Large intestine (tissue), 3 donors: ENCODE measurements around the gene HLCS. TPM values are rescaled to one million over a fixed set of nuclear protein-coding genes. Genes with fewer than 3 reads are reported as not detected.

Experiments
- DNase-seq, 2 donors: peaks; one replicate each; pipeline versions ENCODE4 v3.0.0 to v3.0.0-alpha.2; 2013
- H3K27ac ChIP-seq: one replicate; pipeline ENCODE4 v1.5.1; 2013; ENCODE audit warnings: low read length
- H3K27me3 ChIP-seq: 2 replicates; pipeline ENCODE4 v1.6.1; 2013; ENCODE audit warnings: low read length; ENCODE audit not compliant: control insufficient read depth, insufficient read depth
- H3K36me3 ChIP-seq: 2 replicates; pipeline ENCODE4 v1.6.1; 2013; ENCODE audit warnings: low read length; ENCODE audit not compliant: control insufficient read depth, insufficient read depth
- H3K4me1 ChIP-seq: one replicate; pipeline ENCODE4 v1.6.1; 2013; ENCODE audit warnings: low read length; ENCODE audit not compliant: control insufficient read depth, insufficient read depth
- H3K4me3 ChIP-seq: one replicate; pipeline ENCODE4 v1.5.1; 2013; ENCODE audit warnings: low read length
- H3K9me3 ChIP-seq: one replicate; pipeline ENCODE4 v1.6.1; 2013; ENCODE audit warnings: mild to moderate bottlenecking, low read depth, low read length, moderate library complexity; ENCODE audit not compliant: control insufficient read depth
- WGBS: methylation state at CpG from one replicate; pipeline ENCODE4 v1.1.5; 2013; ENCODE audit warnings: low lambda C conversion rate; ENCODE audit not compliant: insufficient coverage; 5-methylcytosine and 5-hydroxymethylcytosine counted together
- polyA plus RNA-seq: library from polyadenylated mRNA; unstranded; fragments of 120-200 nt; gene quantifications from one replicate; pipeline ENCODE4 v1.2.1, GENCODE V29; 2013

The HLCS gene
- polyA plus RNA-seq, 1 donor: 12.5 TPM

DNA sequence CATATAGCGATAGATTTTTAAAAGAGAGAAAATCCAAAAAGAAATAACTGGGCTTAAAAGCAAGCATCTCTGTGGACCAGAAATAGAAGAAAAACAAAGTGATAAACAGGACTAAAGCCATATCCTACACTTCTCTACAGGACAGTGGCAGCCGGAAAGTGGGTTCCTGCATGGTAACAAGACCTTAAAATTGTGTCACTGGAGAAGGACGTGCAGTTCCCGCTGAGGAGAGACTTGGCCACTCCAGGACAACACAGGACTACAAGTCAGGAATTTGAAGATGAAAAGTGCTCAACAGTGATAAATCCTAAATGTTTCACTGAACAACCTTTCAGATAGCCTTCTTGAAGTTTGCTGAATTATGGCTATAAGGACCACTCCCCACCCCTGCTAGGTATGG, 1.9 kb upstream of the HLCS start:
- H3K4me1 ChIP-seq: no peaks in the 10 kb centered on the region
- H3K9me3 ChIP-seq: no peaks in the 10 kb centered on the region
- H3K4me3 ChIP-seq: no peak overlapping the region
- H3K27me3 ChIP-seq: no peaks in the 10 kb centered on the region
- no peaks in the 10 kb centered on the region for H3K36me3 ChIP-seq
- no peak overlapping the region for H3K27ac ChIP-seq
- no peak for DNase-seq
- 40% methylated on average over 1 of the region's 4 CpGs for WGBS

DNA sequence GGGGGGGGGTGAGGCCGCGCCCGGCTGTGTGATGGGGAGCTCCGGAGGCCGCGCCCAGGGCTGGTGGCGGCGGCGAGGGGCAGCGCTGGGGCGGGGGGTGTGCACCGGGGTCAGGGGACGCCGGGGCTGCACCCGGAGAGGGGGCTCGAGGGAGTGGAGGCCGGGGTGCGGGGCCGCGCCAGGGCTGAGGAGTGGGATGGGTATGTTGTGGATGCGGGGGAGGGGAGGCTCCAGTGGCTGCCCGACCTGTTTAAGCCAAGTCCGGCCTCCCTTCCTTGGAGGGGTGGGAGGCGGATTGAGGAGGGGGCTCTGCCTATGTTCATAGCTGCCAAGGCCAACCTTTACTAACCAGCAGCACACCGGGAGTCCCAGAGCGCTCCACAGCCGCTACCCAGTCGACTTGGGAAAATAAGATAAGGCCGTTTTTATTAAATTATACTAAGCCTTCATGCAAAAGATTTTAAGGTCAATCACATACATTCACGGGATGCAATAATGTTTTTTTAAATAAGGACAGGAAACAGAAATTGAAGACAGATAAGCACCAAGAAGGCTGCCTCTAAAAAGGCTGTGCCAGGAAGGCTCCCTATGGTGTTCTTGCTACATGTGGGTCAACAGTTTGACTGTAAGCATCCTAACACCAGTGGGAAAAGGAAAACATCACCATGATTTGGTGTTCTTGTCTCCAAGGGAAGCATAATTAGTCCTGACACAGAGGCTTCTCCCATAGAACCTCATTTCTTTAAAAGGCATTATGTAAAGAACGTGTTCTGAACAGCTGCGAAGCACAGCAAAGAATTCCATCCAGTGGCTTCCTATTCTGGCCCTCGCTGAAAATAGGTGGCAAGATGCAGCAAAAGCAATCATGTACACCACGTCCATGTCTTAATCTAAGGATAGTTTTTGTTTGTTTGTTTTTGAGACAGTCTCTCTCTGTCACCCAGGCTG, 626 bp upstream of the HLCS start:
- peak overlapping the region; percentile 55 for H3K27ac ChIP-seq
- H3K9me3 ChIP-seq: no peaks in the 10 kb centered on the region
- H3K27me3 ChIP-seq: no peaks in the 10 kb centered on the region
- WGBS: 29% methylated on average over 5 of the region's 34 CpGs
- DNase-seq: peak in 1 of 2 donors; percentile 43
- no peaks in the 10 kb centered on the region for H3K36me3 ChIP-seq
- H3K4me1 ChIP-seq: no peaks in the 10 kb centered on the region
- H3K4me3 ChIP-seq: peak overlapping the region; percentile 49

DNA sequence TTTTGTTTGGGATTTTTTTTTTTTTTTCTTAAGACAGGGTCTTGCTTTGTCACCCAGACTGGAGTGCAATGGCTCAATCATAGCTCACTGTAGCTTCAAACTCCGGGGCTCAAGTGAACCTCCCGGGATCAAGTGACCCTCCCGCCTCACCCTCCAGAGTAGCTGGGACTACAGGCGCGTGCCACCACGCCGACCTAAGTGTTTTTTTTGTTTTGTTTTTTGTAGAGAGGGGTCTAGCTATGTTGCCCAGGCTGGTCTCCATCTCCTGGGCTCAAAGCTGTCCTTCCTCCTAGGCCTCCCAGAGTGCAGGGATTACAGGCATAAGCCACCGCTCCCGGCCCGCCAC, 776 bp downstream of the HLCS start:
- H3K27ac ChIP-seq: peak overlapping the region; percentile 61
- no CpG with 5 or more reads among the region's 10 CpGs for WGBS
- no peaks in the 10 kb centered on the region for H3K27me3 ChIP-seq
- H3K36me3 ChIP-seq: peaks cover 5% of the 10 kb centered on the region
- no peaks in the 10 kb centered on the region for H3K4me1 ChIP-seq
- no peak for DNase-seq
- peak overlapping the region; percentile 66 for H3K4me3 ChIP-seq
- H3K9me3 ChIP-seq: no peaks in the 10 kb centered on the region

DNA sequence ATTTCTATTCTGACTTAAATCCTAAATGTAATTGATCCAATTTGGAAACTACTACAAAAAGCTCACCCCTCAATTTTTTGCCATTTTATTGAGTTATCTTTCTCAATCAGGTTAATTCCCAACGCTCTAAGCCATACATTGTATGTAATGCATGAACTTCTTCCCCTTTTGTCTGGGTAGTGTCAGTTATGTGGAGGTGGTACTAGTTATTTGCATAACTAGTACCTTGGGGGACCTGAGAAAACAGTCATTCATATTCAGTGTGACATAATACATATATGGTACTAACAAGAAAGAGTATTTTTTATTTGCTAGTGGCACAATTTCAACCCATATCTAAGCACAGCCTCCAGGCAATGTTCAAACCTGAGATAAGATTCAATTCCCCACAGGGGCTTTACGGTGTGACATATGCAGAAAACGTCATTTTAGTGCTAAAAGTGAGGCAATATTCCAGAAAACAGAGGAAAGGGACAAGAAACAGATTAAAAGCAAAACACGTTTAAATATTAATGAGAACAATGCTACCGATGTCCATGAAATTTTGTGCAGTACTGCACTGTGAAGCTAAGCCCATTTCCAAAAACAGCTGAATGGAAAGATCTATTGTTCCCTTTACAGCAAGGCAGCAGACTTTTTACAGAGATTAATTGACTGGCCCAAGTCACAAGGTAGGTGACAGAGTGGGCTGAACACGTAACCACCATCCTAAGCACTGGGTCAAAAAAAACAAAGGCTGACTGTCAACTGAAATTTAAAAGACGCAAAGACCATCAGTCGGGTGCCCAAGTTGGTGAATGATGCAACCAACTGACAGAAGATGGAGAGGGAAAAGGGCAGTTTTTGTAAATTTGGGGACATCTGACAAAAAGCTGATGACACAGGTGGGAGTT, 1.4 kb downstream of the HLCS start:
- Histone ChIP-seq H3K4me3 (peak overlapping the region; percentile 66), H3K27me3 (no peaks in the 10 kb centered on the region), H3K9me3 (no peaks in the 10 kb centered on the region), H3K4me1 (no peaks in the 10 kb centered on the region), H3K36me3 (peaks cover 11% of the 10 kb centered on the region), H3K27ac (no peak overlapping the region)
- WGBS: 100% methylated on average over 2 of the region's 8 CpGs
- no peak for DNase-seq

DNA sequence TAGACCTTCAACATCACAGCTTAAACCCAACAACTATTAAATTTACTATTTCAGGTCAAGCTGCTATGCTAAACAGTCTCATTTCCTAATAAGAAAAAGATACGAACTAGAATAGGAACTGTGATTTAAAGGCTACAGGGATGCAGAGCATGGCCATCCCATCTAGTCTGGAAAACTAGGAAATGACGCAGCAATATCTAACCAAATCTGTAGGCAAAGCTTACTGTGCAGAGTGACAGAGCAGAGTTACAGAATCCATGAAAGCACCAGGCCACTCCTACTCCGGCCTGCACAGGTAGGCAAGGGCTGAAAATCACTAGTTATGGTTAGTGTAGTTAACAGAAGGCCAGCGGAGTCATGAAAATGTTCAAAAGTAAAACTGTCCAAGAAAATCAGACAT, 2.1 kb downstream of the HLCS start:
- Histone ChIP-seq H3K27ac (no peak overlapping the region), H3K36me3 (peaks cover 16% of the 10 kb centered on the region), H3K4me3 (no peak overlapping the region), H3K4me1 (no peaks in the 10 kb centered on the region), H3K9me3 (no peaks in the 10 kb centered on the region), H3K27me3 (no peaks in the 10 kb centered on the region)
- no peak for DNase-seq
- WGBS: no CpG with 5 or more reads among the region's 4 CpGs

DNA sequence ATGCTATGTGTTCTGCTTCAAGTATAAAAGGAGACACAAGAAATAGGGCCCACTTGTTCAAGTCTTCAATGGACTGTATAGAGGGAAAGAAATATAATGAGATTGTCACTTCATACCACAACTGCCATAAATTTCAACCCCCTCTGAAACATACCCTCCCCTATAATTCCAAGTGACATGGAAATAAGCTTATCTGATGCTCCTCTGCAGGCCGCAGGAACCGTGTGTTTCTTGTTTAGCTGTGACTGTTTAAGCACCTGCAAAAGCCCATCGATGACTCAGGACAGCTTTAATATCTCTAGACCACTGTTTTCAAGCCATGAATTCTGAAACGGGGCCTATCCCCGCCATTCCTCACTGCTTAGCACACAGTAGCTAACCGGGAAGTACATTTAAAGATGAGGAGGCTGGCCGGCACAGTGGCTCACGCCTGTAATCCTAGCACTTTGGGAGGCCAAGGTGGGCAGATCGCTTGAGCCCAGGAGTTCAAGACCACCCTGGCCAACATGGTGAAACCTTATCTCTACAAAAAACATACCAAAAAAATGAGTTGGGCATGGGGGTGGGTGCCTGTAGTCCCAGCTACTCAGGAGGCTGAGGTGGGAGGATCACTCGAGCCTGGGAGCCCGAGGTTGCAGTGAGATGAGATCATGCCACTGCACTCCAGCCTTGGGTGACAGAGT, 4.2 kb downstream of the HLCS start:
- WGBS: no CpG with 5 or more reads among the region's 11 CpGs
- Histone ChIP-seq H3K4me3 (no peak overlapping the region), H3K9me3 (no peaks in the 10 kb centered on the region), H3K4me1 (no peaks in the 10 kb centered on the region), H3K36me3 (peaks cover 17% of the 10 kb centered on the region), H3K27me3 (no peaks in the 10 kb centered on the region), H3K27ac (no peak overlapping the region)
- no peak for DNase-seq

DNA sequence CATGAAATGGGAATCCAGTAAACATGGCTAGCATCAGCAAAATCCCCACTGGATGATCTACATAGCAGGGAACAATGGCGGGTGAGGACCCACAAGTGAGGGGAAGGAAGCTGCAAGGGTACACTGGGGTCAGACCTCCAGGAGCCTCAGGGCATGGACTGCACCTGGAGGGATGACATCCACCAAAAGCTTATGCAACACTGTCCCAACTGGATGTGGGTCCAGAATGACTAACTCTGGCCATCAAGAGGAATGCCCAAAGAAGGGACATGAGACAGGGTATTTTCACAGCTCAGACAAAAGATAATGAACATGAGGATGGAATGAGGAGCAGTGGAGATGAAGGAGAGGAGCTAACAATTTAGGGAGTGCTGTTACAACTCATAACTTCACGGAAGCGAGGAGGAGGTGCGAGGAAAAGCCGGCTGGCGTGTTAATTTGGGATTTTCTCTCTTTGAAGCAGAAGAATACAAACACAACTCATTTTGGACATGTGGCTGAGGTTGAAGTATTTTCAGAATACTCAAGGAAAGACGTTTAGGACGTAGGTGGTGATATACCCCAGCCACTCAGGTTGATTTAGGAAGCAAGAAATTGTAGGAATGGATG, 5.7 kb downstream of the HLCS start:
- no peaks in the 10 kb centered on the region for H3K27me3 ChIP-seq
- H3K36me3 ChIP-seq: peaks cover 20% of the 10 kb centered on the region
- H3K9me3 ChIP-seq: no peaks in the 10 kb centered on the region
- H3K4me3 ChIP-seq: no peak overlapping the region
- H3K27ac ChIP-seq: no peak overlapping the region
- WGBS: no CpG with 5 or more reads among the region's 8 CpGs
- no peak for DNase-seq
- H3K4me1 ChIP-seq: no peaks in the 10 kb centered on the region

DNA sequence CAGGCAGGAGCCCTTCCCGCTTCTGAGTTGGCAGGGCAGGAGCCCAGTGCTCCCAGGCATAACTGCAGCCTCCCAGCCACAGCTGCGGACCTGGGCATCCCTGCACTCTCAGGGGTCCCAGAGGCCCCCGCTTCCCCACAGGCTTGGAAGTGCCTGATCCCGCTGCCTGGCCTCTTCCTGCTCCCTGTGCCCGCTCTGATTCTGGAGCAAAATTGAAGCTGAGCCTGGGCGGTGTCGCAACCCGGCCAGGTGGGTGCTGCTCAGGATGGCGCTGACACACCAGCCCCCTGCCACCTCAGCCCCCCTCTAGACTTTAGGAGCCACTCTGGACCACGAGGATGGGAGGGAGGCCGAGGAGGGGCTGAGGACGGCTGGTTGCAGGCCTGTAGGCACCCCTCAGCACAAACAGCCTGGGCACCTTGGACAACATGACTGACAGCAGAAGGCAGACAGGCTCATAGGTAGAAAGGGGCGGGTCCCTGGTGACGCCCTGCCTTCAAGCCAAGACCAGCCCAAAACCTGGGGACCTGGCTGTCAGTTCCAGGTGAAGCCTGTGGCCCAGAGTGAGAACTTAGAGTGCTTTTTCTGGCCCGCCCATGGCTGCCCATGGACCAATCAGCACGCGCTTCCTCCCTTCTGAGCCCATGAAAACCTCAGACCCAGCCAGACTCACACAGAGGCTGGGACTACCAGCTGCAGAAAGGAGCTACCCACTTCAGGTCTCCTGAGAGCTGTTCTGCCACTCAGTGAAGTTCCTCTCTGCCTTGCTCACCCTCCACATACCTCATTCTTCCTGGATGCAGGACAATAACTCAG, 7.2 kb downstream of the HLCS start:
- no peak for DNase-seq
- Histone ChIP-seq H3K4me3 (no peak overlapping the region), H3K4me1 (no peaks in the 10 kb centered on the region), H3K9me3 (no peaks in the 10 kb centered on the region), H3K36me3 (peaks cover 24% of the 10 kb centered on the region), H3K27me3 (no peaks in the 10 kb centered on the region), H3K27ac (no peak overlapping the region)
- WGBS: 100% methylated on average over 1 of the region's 17 CpGs

DNA sequence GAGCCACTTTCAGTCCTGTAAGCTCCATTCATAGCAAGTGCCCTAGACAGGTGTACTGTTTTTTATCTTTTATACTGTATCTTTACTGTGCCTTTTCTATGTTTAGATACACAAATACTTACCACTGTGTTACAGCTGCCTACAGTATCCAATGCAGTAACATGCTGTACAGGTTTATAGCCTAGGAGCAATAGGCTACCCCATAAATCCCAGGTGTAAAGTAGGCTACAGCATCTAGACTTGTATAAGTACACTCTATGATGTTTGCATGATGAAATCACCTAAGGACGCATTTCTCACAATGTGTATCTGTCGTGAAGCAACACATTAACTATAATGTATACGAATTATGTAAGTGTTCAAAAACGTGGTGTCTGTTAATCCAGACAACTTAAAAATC, 10.7 kb downstream of the HLCS start:
- H3K27me3 ChIP-seq: no peaks in the 10 kb centered on the region
- peaks cover 19% of the 10 kb centered on the region for H3K36me3 ChIP-seq
- WGBS: 84% methylated on average over 3 of the region's 4 CpGs
- no peak overlapping the region for H3K4me3 ChIP-seq
- no peaks in the 10 kb centered on the region for H3K4me1 ChIP-seq
- peak in 1 of 2 donors; percentile 12 for DNase-seq
- H3K27ac ChIP-seq: no peak overlapping the region
- no peaks in the 10 kb centered on the region for H3K9me3 ChIP-seq
